Measurements from ENCODE around the gene ILF3.

- TF ChIP-seq CTCF (IDR thresholded peaks at IDR 0.05) (no peak), POLR2A (IDR thresholded peaks at IDR 0.05) (no peak)
These were observed 19.2 kb upstream of the ILF3 start for GRCh38 chr19:10634963-10635362.

Measured in adrenal gland (tissue), 5 donors.